Immature natural killer cell (primary cell): Measurements from ENCODE around the gene FANCE. TPM values are rescaled to one million over a fixed set of nuclear protein-coding genes. Genes with fewer than 3 reads are reported as not detected.
A peak's percentile ranks its signal among the peaks of the same experiment; 100 is the strongest.

Experiments used
- DNase-seq, 3 donors: peaks; one replicate each; pipeline ENCODE4 v3.0.0; 2022; ENCODE audit warnings: mixed read lengths in 1 of 3
- H3K27ac Mint-ChIP-seq, 6 donors: one replicate each; pipeline ENCODE4 v1.8.0; 2020; ENCODE audit warnings: mixed read lengths in 6 of 6, mild to moderate bottlenecking in 5 of 6, inconsistent platforms in 4 of 6, moderate library complexity in 3 of 6
- H3K27me3 Mint-ChIP-seq, 3 donors: one replicate each; pipeline ENCODE4 v1.8.0; 2020 to 2021; ENCODE audit warnings: low read depth in 3 of 3, mild to moderate bottlenecking in 3 of 3, mixed read lengths in 3 of 3, moderate library complexity in 3 of 3, inconsistent platforms in 1 of 3
- H3K36me3 Mint-ChIP-seq, 3 donors: one replicate each; pipeline ENCODE4 v1.8.0; 2020; ENCODE audit warnings: mixed read lengths in 3 of 3, inconsistent platforms in 2 of 3, mild to moderate bottlenecking in 2 of 3
- H3K4me1 Mint-ChIP-seq, 2 donors: one replicate each; pipeline ENCODE4 v1.8.0; 2020; ENCODE audit warnings: inconsistent platforms in 2 of 2, mild to moderate bottlenecking in 2 of 2, mixed read lengths in 2 of 2, moderate library complexity in 1 of 2
- H3K4me3 Mint-ChIP-seq, 5 donors: one replicate each; pipeline ENCODE4 v1.8.0; 2020; ENCODE audit warnings: mild to moderate bottlenecking in 5 of 5, mixed read lengths in 5 of 5, inconsistent platforms in 3 of 5, moderate library complexity in 3 of 5
- H3K9me3 Mint-ChIP-seq, 6 donors: one replicate each; pipeline ENCODE4 v1.8.0; 2020; ENCODE audit warnings: mild to moderate bottlenecking in 6 of 6, mixed read lengths in 6 of 6, inconsistent platforms in 4 of 6, moderate library complexity in 3 of 6
- polyA plus RNA-seq, 3 donors: library from polyadenylated mRNA; unstranded; fragments of 300-500 nt; fragmentation: Illumina TruSeq; gene quantifications; one replicate each; pipeline ENCODE4 v1.2.3, GENCODE V29; 2021

Gene FANCE
- polyA plus RNA-seq, 3 donors from 2014 or later: 2.2 to 5.4 (median 3.1) TPM

DNA sequence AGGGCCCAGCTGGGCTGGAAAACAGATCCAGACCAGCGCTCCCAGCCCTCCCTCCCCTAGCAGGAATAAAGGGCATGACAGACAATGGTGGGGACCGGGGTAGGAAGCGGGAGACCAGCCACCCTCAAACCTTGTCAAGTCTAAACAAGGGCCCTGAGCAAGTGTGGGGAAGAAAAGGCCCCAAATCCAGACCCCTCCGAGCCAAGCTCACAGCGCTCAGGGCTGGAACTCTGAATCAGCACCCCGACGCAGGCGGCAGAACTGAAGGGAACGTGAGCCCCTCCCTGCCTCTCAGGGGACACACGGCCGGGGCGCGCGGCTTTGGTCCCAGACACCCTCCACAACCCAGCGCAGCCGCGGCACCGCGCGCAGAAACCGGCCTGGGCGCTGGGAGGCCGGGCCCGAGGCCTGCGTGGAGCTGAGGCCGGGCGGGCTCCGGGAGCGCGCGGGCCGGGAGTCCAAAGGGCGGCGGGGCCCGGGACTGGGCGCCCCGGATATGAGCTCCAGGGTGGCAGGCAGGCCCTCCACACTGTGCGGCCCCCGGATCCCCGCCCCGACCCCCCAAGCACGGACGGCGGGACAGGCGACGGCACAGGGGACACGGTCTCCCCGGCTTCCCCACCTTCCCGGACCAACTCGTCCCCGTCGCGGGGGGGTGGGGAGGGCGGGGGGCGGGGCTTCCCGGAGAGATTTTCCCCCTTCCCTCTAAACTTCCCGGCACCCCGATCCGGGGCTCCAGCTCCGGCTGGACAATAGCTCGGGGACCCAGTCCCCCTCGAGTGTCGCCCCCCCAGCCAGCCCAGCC, 44.1 kb downstream of the FANCE start:
- DNase-seq: no peak
- Mint-ChIP-seq H3K27me3 (peaks cover under 1 to 20% (median 13%) of the 10 kb centered on the region in 3 donors), H3K27ac (no peak overlapping the region), H3K4me1 (peaks cover 10 to 13% of the 10 kb centered on the region in 2 donors), H3K9me3 (no peaks in the 10 kb centered on the region), H3K4me3 (peak overlapping the region; percentile 63 to 80 (median 78)), H3K36me3 (no peaks in the 10 kb centered on the region)

DNA sequence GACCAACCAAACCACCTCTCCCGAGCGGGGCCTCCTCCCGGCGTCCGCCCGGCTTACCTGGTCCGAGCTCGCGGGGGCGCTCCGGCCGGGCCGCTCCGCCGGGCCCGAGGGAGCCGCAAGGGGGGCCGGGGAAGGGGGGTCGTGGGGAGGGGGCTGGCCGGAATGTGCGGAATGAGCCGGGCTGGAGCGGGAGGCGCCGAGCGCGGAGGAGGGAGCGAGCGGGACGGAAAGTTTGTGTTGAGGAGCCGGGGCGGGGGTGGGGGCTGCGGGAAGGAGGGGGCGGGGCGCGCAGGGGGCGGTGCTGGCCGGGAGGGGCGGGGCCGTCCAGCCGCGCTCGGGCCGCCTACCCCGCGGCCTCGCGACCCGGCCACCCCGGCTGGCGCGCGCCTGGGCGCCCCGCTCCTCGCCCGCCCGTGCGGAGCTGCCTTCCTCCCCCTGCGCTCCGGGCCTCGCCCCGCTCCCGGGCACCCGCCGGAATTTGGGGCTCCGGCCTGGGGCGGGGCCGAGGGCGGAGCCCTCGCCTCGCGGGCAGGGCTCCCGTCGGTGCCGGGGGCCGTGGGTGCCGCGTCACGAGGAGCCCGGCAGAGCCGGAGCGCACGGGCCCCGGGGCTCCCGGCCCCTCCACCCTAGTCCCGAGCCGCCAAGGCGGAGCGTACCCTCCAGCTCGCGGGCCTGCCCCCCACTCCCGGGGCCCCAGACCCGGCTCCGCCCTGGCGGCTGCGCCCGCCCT, 44.9 kb downstream of the FANCE start, which contains the start of gene TEAD3:
TEAD3 (minus strand) TSS at position 239 of the 730 bp plus-strand sequence.
- Mint-ChIP-seq H3K36me3 (no peaks in the 10 kb centered on the region), H3K27ac (peak within 1 kb of the TSS in 1 of 6 donors; percentile 17), H3K9me3 (no peaks in the 10 kb centered on the region), H3K4me3 (peak within 1 kb of the TSS; percentile 80 to 86 (median 83)), H3K27me3 (peaks cover 0 to 20% (median 16%) of the 10 kb centered on the region in 3 donors), H3K4me1 (peaks cover 10 to 13% of the 10 kb centered on the region in 2 donors)
- DNase-seq: peak; percentile 45 to 53 (median 53)

DNA sequence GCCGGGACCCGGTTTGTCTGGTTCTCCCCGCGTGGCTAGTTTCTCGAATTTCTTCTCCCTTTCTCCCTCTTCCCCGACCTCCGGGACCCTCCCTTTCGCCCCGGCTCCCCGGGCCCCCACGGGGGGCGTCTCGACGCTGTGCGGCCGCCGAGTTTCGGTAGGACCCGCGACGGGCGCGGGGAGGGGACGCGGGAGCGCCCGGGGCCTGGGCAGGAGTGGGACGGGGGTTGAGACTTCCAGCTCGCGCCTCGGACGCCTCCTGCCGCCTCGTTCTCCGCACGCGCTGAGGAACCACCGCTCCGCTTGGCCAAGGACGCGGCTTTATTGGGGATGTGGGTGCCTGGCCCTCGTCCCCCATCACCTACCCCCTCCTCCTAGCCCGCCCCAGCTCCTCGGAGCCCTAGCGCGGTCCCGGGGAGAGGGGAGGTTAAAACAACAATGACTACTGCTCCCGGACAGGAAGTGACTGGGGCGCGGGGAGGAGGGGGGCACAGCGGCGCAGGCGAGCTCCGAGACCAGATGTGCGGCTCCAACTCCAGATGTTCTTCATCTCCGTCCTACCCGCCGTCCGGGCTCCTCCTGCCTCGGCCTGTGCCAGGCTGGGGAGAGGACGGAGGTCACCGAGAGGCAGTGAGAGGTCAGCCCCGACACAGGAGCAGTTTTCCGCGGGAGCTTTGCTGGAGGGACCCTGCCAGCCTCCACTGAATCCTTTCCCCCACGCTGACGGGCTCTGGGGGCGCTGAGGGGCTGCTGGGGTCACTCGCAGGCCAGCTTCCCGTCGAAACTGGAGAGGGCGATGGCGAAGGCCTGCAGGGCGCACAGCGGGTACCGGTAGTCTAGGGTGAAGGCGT, 45.7 kb downstream of the FANCE start:
- Mint-ChIP-seq H3K9me3 (no peaks in the 10 kb centered on the region), H3K4me3 (peak overlapping the region; percentile 76 to 87 (median 84)), H3K36me3 (no peaks in the 10 kb centered on the region), H3K27me3 (peaks cover 0 to 23% (median 18%) of the 10 kb centered on the region in 3 donors), H3K27ac (peak overlapping the region in 1 of 6 donors; percentile 17), H3K4me1 (peaks cover 10 to 13% of the 10 kb centered on the region in 2 donors)
- peak; percentile 39 to 44 (median 44) for DNase-seq

DNA sequence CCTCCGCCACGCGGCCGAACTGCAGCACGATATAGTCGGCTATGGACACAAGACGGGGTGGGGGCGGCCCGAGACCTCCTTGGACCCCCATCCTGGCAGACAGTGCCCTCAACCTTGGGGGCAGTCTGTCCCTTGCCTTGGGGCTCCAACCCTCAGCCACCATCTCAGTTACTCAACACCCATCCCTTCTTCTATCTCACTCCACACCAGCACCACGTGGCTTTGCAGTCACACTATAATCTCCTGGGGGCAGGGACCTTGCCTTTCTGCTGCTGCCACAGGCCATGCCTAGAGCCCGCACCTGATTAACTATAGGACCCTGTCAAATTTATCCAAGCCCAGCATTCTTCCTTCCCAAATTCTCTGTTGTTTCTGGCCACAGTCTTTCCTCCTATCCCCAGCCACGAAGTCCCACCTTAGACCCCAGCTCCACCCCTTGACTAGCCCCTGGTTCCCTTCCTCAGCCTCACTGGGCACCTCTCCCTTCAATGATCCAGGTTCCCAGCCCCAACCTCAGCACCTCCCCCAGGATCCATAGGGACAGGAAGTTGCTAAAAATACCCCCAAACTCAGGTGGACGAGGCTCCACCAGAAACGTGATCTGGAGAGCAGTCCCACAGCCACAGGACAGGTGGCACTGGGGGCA, 46.4 kb downstream of the FANCE start:
- Mint-ChIP-seq H3K36me3 (no peaks in the 10 kb centered on the region), H3K27me3 (peaks cover 0 to 21% (median 12%) of the 10 kb centered on the region in 3 donors), H3K9me3 (no peaks in the 10 kb centered on the region), H3K4me1 (peaks cover 10 to 13% of the 10 kb centered on the region in 2 donors), H3K4me3 (peak overlapping the region; percentile 76 to 87 (median 84)), H3K27ac (peak overlapping the region in 4 of 6 donors; percentile 25 to 57 (median 52))
- no peak for DNase-seq

DNA sequence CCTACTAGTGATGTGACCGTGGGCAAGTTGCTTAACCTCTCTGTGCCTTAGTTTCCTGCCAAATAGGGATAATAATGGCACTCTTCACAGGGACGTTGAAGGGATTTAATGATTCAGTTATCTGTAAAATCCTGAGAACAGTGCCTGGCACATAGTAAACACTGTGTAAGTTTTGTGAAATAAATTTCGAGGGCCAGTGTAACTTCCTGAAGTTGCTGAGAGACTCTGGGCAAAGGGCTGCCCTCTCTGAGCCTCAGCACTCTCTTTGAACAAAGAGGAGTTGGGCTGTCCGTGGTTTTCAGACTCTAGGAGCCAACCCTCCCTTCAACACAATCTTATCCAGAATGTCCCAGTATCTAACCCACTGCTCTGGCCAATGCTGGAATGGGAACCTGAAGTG, 47.2 kb downstream of the FANCE start:
- Mint-ChIP-seq H3K27ac (no peak overlapping the region), H3K4me1 (peaks cover 10 to 13% of the 10 kb centered on the region in 2 donors), H3K27me3 (peaks cover 0 to 21% (median 8%) of the 10 kb centered on the region in 3 donors), H3K4me3 (peak overlapping the region in 4 of 5 donors; percentile 76 to 87 (median 84)), H3K36me3 (no peaks in the 10 kb centered on the region), H3K9me3 (no peaks in the 10 kb centered on the region)
- DNase-seq: no peak

DNA sequence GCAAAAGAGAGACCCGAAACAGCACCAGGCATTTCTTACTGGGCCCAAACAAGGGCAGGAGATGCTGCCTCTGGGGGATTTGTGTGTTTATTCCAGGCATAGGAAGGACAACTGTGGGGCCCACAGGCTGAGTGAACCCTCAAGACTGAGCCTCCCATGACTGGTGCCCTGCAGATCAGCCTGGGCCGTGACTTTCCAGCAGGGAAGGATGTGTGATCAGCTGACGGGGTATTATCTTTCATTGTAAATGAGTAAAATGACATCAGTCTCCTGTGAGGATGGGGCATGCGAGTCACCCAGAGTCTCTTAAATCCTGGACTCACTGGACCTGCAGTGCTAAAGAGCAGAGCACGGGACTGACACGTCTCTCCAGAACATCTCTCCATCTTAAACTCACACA, 48.6 kb downstream of the FANCE start:
- Mint-ChIP-seq H3K27me3 (peaks cover 0 to 24% (median 8%) of the 10 kb centered on the region in 3 donors), H3K27ac (peak overlapping the region in 1 of 6 donors; percentile 26), H3K9me3 (no peaks in the 10 kb centered on the region), H3K4me1 (peaks cover 10 to 11% of the 10 kb centered on the region in 2 donors), H3K36me3 (no peaks in the 10 kb centered on the region), H3K4me3 (no peak overlapping the region)
- no peak for DNase-seq

GRCh38 chr6:35501784-35502183, 49.6 kb downstream of the FANCE start:
- H3K4me3 Mint-ChIP-seq: no peak overlapping the region

GRCh38 chr6:35503534-35503933, 51.4 kb downstream of the FANCE start:
- Mint-ChIP-seq H3K9me3 (no peaks in the 10 kb centered on the region), H3K27me3 (peaks cover 0 to 25% (median 8%) of the 10 kb centered on the region in 3 donors), H3K36me3 (no peaks in the 10 kb centered on the region), H3K4me3 (no peak overlapping the region), H3K4me1 (peaks cover 4% of the 10 kb centered on the region in 2 donors), H3K27ac (no peak overlapping the region)
- no peak for DNase-seq

More at GRCh38 chr6:35501784-35502183, 49.6 kb downstream of the FANCE start:
- peaks cover 0 to 24% (median 8%) of the 10 kb centered on the region in 3 donors for H3K27me3 Mint-ChIP-seq
- H3K27ac Mint-ChIP-seq: peak overlapping the region in 1 of 6 donors; percentile 67
- peaks cover 10 to 11% of the 10 kb centered on the region in 2 donors for H3K4me1 Mint-ChIP-seq
- DNase-seq: no peak
- H3K36me3 Mint-ChIP-seq: no peaks in the 10 kb centered on the region
- H3K9me3 Mint-ChIP-seq: no peaks in the 10 kb centered on the region

DNA sequence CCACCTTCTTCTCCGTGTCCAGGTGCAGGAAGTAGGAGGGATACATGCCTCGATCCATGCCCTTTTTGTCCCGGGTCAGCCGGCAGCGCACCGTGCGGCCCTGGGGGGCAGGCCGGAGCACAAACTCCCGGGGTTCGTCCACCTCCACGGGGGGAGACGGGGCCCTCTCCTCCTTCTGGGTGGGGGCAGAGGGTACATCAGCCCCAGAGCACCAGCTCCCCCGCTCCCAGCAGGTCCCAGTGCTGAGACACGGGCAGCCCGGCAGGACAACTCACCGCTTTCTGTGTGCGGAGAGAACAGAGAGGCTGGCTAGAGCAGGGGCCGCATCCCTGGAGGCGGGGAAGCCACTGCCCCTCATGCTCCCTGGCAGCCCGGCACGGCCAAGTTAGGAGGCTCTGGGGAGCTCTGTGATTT, 53.9 kb downstream of the FANCE start:
- peaks cover 2 to 14% (median 7%) of the 10 kb centered on the region in 3 donors for H3K27me3 Mint-ChIP-seq
- H3K4me1 Mint-ChIP-seq: no peaks in the 10 kb centered on the region
- no peaks in the 10 kb centered on the region for H3K9me3 Mint-ChIP-seq
- no peak overlapping the region for H3K27ac Mint-ChIP-seq
- no peak overlapping the region for H3K4me3 Mint-ChIP-seq
- DNase-seq: no peak
- no peaks in the 10 kb centered on the region for H3K36me3 Mint-ChIP-seq

- H3K9me3 Mint-ChIP-seq: no peaks in the 10 kb centered on the region
- no peak overlapping the region for H3K4me3 Mint-ChIP-seq
- no peak for DNase-seq
- H3K27me3 Mint-ChIP-seq: peaks cover 2 to 18% (median 8%) of the 10 kb centered on the region in 3 donors
- H3K36me3 Mint-ChIP-seq: no peaks in the 10 kb centered on the region
- H3K4me1 Mint-ChIP-seq: no peaks in the 10 kb centered on the region
- no peak overlapping the region for H3K27ac Mint-ChIP-seq
Measured at GRCh38 chr6:35506536-35506935, 54.4 kb downstream of the FANCE start.

GRCh38 chr6:35507221-35507620, 55.1 kb downstream of the FANCE start:
- peaks cover 2 to 19% (median 5%) of the 10 kb centered on the region in 3 donors for H3K27me3 Mint-ChIP-seq
- no peaks in the 10 kb centered on the region for H3K4me1 Mint-ChIP-seq
- no peak overlapping the region for H3K27ac Mint-ChIP-seq
- H3K4me3 Mint-ChIP-seq: no peak overlapping the region
- H3K9me3 Mint-ChIP-seq: no peaks in the 10 kb centered on the region
- H3K36me3 Mint-ChIP-seq: no peaks in the 10 kb centered on the region
- no peak for DNase-seq

DNA sequence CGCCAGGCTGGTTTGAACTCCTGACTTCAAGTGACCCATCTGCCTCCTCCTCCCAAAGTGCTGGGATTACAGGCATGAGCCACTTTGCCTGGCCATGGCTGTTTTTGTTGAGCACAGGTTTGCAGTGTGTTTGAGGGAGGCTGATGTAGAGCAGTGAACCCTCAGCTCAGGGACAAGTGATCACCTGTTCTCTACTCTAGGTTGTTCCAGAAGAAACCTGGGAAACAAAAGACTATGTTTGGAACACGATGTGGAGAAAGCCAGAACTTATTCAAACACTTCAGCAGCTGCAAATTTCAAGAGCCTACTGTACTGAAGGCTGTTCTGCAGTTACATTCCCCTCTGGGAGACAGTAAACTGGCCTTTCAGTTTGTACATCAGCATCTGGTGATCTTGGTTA, 55.9 kb downstream of the FANCE start:
- Mint-ChIP-seq H3K4me3 (no peak overlapping the region), H3K9me3 (no peaks in the 10 kb centered on the region), H3K27me3 (peaks cover 2 to 18% (median 3%) of the 10 kb centered on the region in 3 donors)

DNA sequence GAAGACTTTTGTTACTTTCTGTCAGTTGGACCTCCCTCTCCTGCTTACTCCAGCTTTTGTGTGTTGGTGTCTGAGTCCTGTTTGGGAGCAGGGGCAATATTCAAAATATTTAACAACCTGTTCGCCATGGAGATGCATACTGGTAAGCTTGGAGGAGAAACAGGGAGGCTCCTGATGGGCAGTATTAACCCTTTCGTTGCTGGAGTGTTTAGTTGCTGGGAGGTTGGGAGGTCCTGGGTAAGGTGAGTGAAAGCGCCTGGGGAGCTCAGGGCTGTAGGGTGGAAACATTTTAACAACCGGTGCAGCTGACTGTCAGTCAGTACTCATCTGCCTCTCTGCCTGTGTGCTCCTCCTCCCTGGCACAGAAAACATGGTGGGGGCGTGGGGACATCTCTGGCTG, 56.4 kb downstream of the FANCE start:
- Mint-ChIP-seq H3K27me3 (peaks cover 3 to 18% (median 4%) of the 10 kb centered on the region in 3 donors), H3K4me1 (no peaks in the 10 kb centered on the region), H3K4me3 (no peak overlapping the region), H3K36me3 (no peaks in the 10 kb centered on the region), H3K27ac (no peak overlapping the region), H3K9me3 (no peaks in the 10 kb centered on the region)
- DNase-seq: no peak

More for the DNA sequence above, 55.9 kb downstream of the FANCE start:
- H3K27ac Mint-ChIP-seq: no peak overlapping the region
- no peak for DNase-seq
- no peaks in the 10 kb centered on the region for H3K4me1 Mint-ChIP-seq
- no peaks in the 10 kb centered on the region for H3K36me3 Mint-ChIP-seq
